Dendritic cell treated with granulocyte-macrophage colony-stimulating factor and Interleukin-4, amounts not matched to agents 40 ng/mL and 50 ng/mL, for 4 days (primary cell): Measurements from ENCODE around the gene CLECL1.
A peak's percentile ranks its signal among the peaks of the same experiment; 100 is the strongest.

Source experiments
- H3K27ac Mint-ChIP-seq: one replicate; pipeline ENCODE4 v1.8.0; 2022; ENCODE audit warnings: mild to moderate bottlenecking, mixed read lengths
- H3K27me3 Mint-ChIP-seq: one replicate; pipeline ENCODE4 v1.8.0; 2022; ENCODE audit warnings: mild to moderate bottlenecking, mixed read lengths
- H3K36me3 Mint-ChIP-seq: one replicate; pipeline ENCODE4 v1.8.0; 2022; ENCODE audit warnings: low read depth, mixed read lengths
- H3K4me1 Mint-ChIP-seq: one replicate; pipeline ENCODE4 v1.8.0; 2022; ENCODE audit warnings: low read depth, mixed read lengths
- H3K4me3 Mint-ChIP-seq: one replicate; pipeline ENCODE4 v1.8.0; 2022; ENCODE audit warnings: mild to moderate bottlenecking, moderate library complexity, mixed read lengths
- H3K9me3 Mint-ChIP-seq: one replicate; pipeline ENCODE4 v1.8.0; 2022; ENCODE audit warnings: mixed read lengths
- intact Hi-C: fragments of 100-400 bp; cut with micrococcal nuclease; formaldehyde crosslinking; loops from one replicate; pipeline ENCODE4 v1.15.0; 2022

CLECL1 gene

DNA sequence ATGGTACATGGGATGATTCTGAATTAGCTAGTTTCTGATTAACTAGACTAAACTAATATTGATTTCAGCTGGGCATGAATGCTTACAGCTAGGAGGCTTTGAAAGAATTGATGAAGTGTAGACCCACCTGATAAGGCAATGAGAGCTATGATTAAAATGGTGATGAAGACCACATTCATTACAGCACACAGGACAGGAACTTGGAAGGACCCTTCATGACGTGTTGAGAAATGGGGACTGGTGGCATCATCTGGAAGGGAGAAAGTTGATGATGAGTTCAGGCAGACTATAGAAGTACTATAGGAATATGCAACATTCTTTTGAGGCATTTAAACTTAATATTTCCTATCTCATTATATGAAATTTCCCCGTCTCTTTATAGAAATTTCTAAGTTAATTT, 23.3 kb upstream of the CLECL1 start:
- Mint-ChIP-seq H3K9me3 (no peaks in the 10 kb centered on the region), H3K27me3 (no peaks in the 10 kb centered on the region), H3K27ac (no peak overlapping the region), H3K36me3 (peaks cover 23% of the 10 kb centered on the region), H3K4me1 (peaks cover 28% of the 10 kb centered on the region), H3K4me3 (no peak overlapping the region)
- intact Hi-C loops, result loop anchor here (5.0 to 10.0 kb wide), 2 partner anchors 111 to 259 kb away; partner anchors contain the start of genes CLEC12B and CLEC2B

GRCh38 chr12:9755567-9755966, 22.7 kb upstream of the CLECL1 start:
- Mint-ChIP-seq H3K9me3 (no peaks in the 10 kb centered on the region), H3K4me3 (no peak overlapping the region), H3K36me3 (peaks cover 23% of the 10 kb centered on the region), H3K27ac (no peak overlapping the region), H3K27me3 (no peaks in the 10 kb centered on the region), H3K4me1 (peaks cover 22% of the 10 kb centered on the region)
- intact Hi-C loops, result loop anchor here (5.0 to 10.0 kb wide), 2 partner anchors 112 to 259 kb away; partner anchors contain the start of genes CLEC12B and CLEC2B

DNA sequence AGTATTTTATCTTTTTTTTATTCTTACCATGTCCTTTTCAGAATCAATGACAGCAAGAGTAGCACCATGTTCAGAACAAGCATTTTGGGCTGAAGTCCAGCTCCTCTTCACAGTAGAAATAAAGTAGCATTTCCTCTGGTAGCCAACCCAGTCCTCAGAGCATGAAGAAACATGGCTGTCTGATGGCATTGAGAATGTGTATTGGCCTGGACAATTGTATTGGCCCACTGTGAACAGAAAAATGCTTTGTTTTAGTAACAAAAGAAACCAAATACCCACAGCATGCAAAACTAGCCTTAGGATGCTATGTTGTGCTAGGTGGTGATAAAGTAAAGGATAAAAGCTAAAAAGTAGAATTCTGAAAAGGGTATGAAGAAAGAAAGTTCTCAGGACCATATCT, 22.1 kb upstream of the CLECL1 start:
- Mint-ChIP-seq H3K4me1 (peaks cover 17% of the 10 kb centered on the region), H3K27ac (no peak overlapping the region), H3K36me3 (peaks cover 23% of the 10 kb centered on the region), H3K27me3 (no peaks in the 10 kb centered on the region), H3K4me3 (no peak overlapping the region), H3K9me3 (no peaks in the 10 kb centered on the region)
- intact Hi-C loops, result loop anchor here (5.0 to 10.0 kb wide), 2 partner anchors 112 to 260 kb away; partner anchors contain the start of genes CLEC12B and CLEC2B

DNA sequence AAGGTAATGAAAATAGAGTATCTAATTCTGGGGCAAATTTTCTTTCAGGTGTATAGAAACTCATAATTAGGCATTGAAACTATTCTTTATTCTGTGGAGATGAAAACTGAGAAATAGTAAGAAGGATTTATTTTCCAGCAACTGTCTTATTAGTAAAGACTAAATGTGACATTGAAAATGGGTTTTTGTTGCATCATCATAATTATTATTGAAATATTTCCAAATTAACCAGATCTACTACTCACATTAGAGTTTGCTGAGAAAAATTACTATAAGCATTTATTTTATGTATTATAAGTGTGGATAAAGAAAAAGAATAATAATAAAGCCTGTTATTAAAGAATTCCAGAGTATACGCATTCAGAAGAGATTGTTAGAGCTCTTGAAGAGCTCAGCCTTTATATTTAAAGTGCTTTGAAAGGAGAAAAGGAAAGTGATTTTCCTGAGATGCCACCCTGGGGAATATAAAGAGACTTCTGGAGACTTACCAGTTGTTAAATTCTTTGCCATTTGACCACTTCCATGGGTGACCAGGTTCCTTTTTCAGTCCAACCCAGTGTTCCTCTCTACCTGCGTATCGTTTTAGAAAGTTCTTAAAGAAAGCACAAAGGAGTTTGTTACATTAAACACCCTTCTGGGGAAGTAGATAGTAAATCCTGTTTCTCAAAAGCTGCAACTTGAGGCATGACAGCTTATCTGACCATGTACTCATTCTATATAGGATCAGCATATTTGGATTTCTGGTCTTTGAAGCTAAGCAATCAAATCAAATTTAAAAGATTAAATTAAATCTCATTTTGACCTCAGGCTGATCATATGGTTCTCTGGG, 21.4 kb upstream of the CLECL1 start:
- Mint-ChIP-seq H3K9me3 (no peaks in the 10 kb centered on the region), H3K27me3 (no peaks in the 10 kb centered on the region), H3K4me1 (peaks cover 10% of the 10 kb centered on the region), H3K27ac (no peak overlapping the region), H3K4me3 (no peak overlapping the region), H3K36me3 (peaks cover 23% of the 10 kb centered on the region)
- intact Hi-C loops, result loop anchor here (5.0 to 10.0 kb wide), 2 partner anchors 260 to 388 kb away; partner anchors contain the start of gene CLEC12B

DNA sequence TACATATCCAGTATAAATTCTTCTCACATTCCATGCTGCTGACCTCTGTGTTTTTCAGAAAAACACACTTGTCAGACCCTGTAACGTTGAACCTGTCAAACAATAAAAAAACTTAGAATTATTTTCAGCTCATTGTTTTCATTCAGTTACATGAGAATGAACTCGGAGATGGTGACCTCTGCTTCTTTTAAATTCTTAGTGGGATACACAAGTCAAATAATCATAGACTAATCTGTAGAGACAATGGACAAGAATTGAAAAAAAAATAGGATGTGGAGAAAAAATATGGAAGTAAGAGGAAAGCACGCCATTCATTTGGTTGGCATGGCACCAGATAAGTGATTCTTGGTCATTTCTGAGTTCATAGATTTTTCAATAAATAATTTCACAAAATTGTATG, 20.6 kb upstream of the CLECL1 start:
- Mint-ChIP-seq H3K4me3 (no peak overlapping the region), H3K4me1 (peaks cover 10% of the 10 kb centered on the region), H3K27ac (no peak overlapping the region), H3K27me3 (no peaks in the 10 kb centered on the region), H3K9me3 (no peaks in the 10 kb centered on the region), H3K36me3 (peaks cover 23% of the 10 kb centered on the region)
- intact Hi-C loops, result loop anchor here (5.0 to 10.0 kb wide), 2 partner anchors 261 to 389 kb away; partner anchors contain the start of gene CLEC12B

DNA sequence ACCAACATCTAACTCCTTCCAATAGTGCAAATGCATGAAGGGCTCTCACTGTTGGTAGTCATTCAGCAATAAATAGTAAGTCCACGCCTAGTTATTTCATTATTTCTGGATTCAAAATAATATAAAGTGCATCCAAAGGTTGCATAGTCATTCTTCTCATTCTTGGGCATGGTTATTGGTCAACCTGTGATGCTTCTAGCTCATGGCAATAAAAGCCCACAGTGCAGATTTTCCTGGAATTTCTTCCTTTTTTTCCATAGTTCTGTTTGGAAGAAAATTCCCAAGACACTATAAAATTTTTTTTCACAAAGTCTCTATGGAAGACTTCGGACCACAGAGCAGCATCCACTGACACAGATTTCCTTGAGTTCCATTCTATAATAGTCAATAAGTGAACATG, 20.2 kb upstream of the CLECL1 start:
- H3K4me1 Mint-ChIP-seq, result peaks cover 10% of the 10 kb centered on the region
- no peaks in the 10 kb centered on the region for H3K27me3 Mint-ChIP-seq
- H3K9me3 Mint-ChIP-seq, result no peaks in the 10 kb centered on the region
- peaks cover 23% of the 10 kb centered on the region for H3K36me3 Mint-ChIP-seq
- no peak overlapping the region for H3K27ac Mint-ChIP-seq
- H3K4me3 Mint-ChIP-seq, result no peak overlapping the region
- intact Hi-C loops, result loop anchor here (5.0 to 10.0 kb wide), 2 partner anchors 262 to 389 kb away; partner anchors contain the start of gene CLEC12B

DNA sequence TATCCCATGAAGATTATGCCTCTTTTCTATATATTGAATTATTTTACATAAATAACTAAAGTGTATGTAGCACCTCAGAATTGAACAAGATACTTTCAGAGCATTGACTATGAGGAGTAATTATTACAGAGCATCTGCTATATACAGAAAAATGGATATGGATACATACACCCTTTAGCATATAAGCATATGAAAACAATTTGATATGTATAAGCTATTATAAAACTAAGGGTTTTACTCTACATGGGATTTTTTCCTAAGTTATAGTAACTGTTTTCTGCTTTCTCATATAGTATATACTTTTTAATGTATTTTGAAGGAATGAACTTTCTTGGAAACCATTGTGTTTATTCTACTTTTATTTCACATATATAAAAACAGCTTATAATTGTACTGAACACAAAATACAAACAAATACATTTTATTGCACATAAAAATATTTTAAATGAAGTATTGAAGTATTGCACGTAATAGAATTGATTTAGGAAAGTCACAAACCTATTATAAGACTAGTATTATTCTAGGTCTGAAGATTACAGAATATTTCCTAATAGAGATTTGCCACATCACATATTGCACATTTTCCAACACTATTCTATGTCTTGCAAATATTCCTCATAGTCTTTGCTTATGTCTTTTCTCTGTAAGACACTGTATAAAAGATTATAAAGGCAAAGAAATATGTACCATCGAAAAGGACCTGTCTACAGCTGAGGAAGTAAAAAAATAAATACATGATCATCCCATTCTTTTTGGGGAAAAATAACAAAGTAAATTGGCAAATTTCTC, 19.4 kb upstream of the CLECL1 start:
- Mint-ChIP-seq H3K36me3 (peaks cover 23% of the 10 kb centered on the region), H3K4me1 (peaks cover 13% of the 10 kb centered on the region), H3K4me3 (no peak overlapping the region), H3K9me3 (no peaks in the 10 kb centered on the region), H3K27ac (no peak overlapping the region), H3K27me3 (no peaks in the 10 kb centered on the region)
- intact Hi-C loops, result loop anchor here (5.0 to 10.0 kb wide), 2 partner anchors 262 to 390 kb away; partner anchors contain the start of gene CLEC12B

DNA sequence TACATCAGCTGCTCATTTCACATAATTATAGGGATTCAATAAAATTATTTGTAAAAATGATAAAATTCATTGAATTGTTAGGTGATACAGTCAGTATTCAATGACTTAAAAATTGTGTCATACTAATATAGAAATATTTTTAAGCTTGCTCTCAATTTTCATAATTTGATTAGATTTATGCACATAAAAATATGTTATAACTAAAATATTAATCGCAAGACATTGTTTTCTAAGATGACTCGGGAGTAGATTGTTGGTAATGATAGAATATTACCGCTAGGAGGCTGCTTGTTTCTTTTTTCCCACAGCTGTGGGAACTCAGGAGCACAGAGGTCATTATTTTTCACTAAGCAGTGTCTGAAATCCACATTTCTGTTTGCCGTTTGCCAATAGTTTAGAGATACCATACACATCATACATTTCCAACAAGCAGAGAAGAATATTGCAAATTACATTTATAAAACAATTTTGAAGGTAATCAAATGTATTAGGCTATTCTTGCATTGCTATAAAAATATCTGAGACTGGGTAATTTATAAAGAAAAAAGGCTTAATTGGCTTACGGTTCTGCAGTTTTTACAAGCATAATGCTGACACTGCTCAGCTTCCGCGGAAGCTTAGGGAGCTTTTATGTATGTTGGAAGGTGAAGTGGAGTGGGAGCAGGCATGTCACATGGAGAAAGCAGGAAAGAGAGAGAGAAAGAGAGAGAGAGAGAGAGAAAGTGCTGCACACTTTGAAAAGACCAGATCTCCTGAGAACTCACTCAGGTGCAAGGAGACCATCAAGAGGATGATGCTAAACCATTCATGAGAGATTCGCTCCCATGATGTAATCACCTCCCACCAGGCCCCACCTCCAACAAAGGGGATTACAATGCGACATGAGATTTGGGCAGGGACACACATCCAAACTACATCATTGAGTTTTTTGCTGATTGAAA, 18.6 kb upstream of the CLECL1 start:
- Mint-ChIP-seq H3K9me3 (no peaks in the 10 kb centered on the region), H3K36me3 (peaks cover 23% of the 10 kb centered on the region), H3K4me3 (no peak overlapping the region), H3K4me1 (peaks cover 16% of the 10 kb centered on the region), H3K27ac (no peak overlapping the region), H3K27me3 (no peaks in the 10 kb centered on the region)
- intact Hi-C loops, result loop anchor here (2.0 to 10.0 kb wide), 4 partner anchors 45 to 391 kb away; partner anchors contain the start of gene CLEC12B

- Mint-ChIP-seq H3K4me1 (peaks cover 16% of the 10 kb centered on the region), H3K4me3 (no peak overlapping the region), H3K27me3 (no peaks in the 10 kb centered on the region), H3K27ac (no peak overlapping the region), H3K9me3 (no peaks in the 10 kb centered on the region), H3K36me3 (peaks cover 22% of the 10 kb centered on the region)
- intact Hi-C loops, result loop anchor here (1.0 to 10.0 kb wide), 5 partner anchors 46 to 392 kb away; partner anchors contain the start of gene CLEC12B
Measured at GRCh38 chr12:9750276-9751203, 17.6 kb upstream of the CLECL1 start.

GRCh38 chr12:9749640-9750039, 16.7 kb upstream of the CLECL1 start:
- H3K9me3 Mint-ChIP-seq, result no peaks in the 10 kb centered on the region
- peaks cover 17% of the 10 kb centered on the region for H3K36me3 Mint-ChIP-seq
- H3K27ac Mint-ChIP-seq, result no peak overlapping the region
- H3K27me3 Mint-ChIP-seq, result no peaks in the 10 kb centered on the region
- peaks cover 22% of the 10 kb centered on the region for H3K4me1 Mint-ChIP-seq
- H3K4me3 Mint-ChIP-seq, result no peak overlapping the region
- intact Hi-C loops, result loop anchor here (1.0 to 10.0 kb wide), 6 partner anchors 47 to 393 kb away; partner anchors contain the start of genes CLEC12B and CLEC1B

DNA sequence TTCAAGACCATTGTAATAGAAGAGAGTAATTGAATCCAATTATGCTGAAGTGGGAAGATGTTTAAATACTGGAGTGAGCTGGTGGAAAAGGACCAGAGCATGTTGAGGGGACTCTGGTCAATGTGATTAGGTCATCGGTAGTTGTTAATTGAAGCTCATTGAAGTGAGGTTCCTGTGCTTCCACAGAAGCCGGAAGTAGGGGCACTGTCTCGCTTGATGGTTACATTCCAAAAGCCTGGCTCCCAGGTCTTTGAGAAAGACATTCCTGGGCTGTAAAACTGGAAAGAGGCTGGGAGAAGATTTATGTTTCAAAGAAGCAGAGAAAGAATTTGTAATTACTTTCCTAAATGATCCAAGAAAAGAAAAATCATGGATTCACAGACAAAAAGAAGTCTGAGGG, 12.3 kb upstream of the CLECL1 start:
- Mint-ChIP-seq H3K36me3 (no peaks in the 10 kb centered on the region), H3K9me3 (no peaks in the 10 kb centered on the region), H3K4me3 (no peak overlapping the region), H3K4me1 (peaks cover 39% of the 10 kb centered on the region), H3K27ac (no peak overlapping the region), H3K27me3 (no peaks in the 10 kb centered on the region)
- intact Hi-C loops, result loop anchor here (10.0 kb wide), 1 partner anchor 250 kb away; the partner anchor contains the start of gene CLEC1B

DNA sequence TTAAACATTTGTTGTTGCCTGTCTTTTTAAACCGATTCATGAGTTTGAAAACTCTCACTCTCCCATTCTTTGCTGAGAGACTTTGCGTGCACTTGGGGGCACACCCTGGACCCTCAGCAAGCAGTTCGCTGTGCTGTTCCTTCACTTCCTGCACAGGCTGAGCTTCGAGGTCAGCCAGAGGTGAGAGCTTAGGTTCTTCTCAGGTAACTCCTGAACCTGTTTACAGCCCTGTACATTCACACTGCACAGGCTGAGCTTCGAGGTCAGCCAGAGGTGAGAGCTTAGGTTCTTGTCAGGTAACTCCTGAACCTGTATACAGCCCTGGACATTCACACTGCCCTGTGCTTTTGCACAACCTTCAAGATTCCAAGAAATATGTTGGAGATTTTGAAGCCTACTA, 9.8 kb upstream of the CLECL1 start:
- H3K4me3 Mint-ChIP-seq, result no peak overlapping the region
- peaks cover 52% of the 10 kb centered on the region for H3K4me1 Mint-ChIP-seq
- H3K27me3 Mint-ChIP-seq, result no peaks in the 10 kb centered on the region
- peaks cover 9% of the 10 kb centered on the region for H3K36me3 Mint-ChIP-seq
- intact Hi-C loops, result loop anchor here (10.0 kb wide), 1 partner anchor 252 kb away; the partner anchor contains the start of gene CLEC1B
- H3K9me3 Mint-ChIP-seq, result no peaks in the 10 kb centered on the region
- peak overlapping the region; percentile 74 for H3K27ac Mint-ChIP-seq
